SK-N-MC (cell line): ENCODE measurements around the gene PRDM2.
A peak's percentile ranks its signal among the peaks of the same experiment; 100 is the strongest.

Experiments
- DNase-seq: peaks from one replicate; pipeline ENCODE4 v3.0.0-alpha.2; 2011; ENCODE audit warnings: low read depth, low spot score
- H3K27ac ChIP-seq: fragments of 200-600 bp; sonication (generic); 2 replicates; pipeline ENCODE4 v1.5.1; 2016; ENCODE audit warnings: mixed run types
- H3K36me3 ChIP-seq: fragments of 200-600 bp; sonication (generic); 2 replicates; pipeline ENCODE4 v1.6.1; 2017; ENCODE audit warnings: antibody characterized with exemption, low read length, mixed read lengths; ENCODE audit not compliant: insufficient read depth
- H3K4me3 ChIP-seq: fragments of 200-600 bp; sonication (generic); 2 replicates; pipeline ENCODE4 v1.5.1; 2016
- H3K9ac ChIP-seq: fragments of 200-600 bp; sonication (generic); 2 replicates; pipeline ENCODE4 v1.8.0; 2017; ENCODE audit warnings: mixed run types, mixed read lengths; ENCODE audit not compliant: insufficient read length
- H3K9me3 ChIP-seq: fragments of 200-600 bp; sonication (generic); 2 replicates; pipeline ENCODE4 v1.6.1; 2017; ENCODE audit warnings: low read depth, mild to moderate bottlenecking, antibody characterized with exemption, low read length, moderate library complexity, mixed read lengths
- EZH2 ChIP-seq: fragments of 200-600 bp; sonication (generic); IDR thresholded peaks from one replicate; pipeline ENCODE4 v1.6.1; 2017; ENCODE audit warnings: antibody characterized with exemption
- FOXP2 ChIP-seq: optimal IDR thresholded peaks from 2 replicates; pipeline ENCODE3; 2011; ENCODE audit warnings: mild to moderate bottlenecking, moderate library complexity; ENCODE audit not compliant: insufficient read depth; ENCODE audit errors: extremely low read length, control extremely low read depth
- POLR2AphosphoS5 ChIP-seq: IDR thresholded peaks from 2 replicates; pipeline ENCODE4 v1.6.1; 2012; ENCODE audit warnings: mild to moderate bottlenecking, low read depth, low read length, borderline replicate concordance

PRDM2 gene

GRCh38 chr1:13865851-13866250, 165.9 kb downstream of the PRDM2 start:
- H3K27ac ChIP-seq, result no peak overlapping the region
- no peaks in the 10 kb centered on the region for H3K9me3 ChIP-seq
- H3K4me3 ChIP-seq, result no peak overlapping the region
- DNase-seq, result no peak
- no peak for TF ChIP-seq EZH2
- no peak for TF ChIP-seq FOXP2
- no peak for TF ChIP-seq POLR2AphosphoS5
- H3K9ac ChIP-seq, result no peak overlapping the region
- no peaks in the 10 kb centered on the region for H3K36me3 ChIP-seq

DNA sequence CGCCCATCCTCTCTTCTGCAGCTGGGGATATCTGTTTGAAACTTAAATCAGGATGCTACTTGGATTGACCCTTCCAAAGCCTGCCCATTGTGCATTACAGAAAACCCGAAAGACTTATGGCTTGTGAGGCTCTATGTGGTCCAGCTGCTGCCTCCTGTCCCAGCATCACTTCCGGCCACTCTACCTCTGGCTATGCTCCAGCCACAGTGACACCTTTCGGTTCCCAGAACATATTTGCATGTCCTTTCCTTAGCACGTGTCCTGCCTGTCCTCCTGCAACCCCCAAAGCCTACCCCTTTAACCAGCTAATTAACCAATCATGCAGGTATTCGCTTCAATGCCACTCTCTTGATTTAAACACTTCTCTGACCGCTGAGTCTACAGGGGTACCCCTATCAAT, 167.6 kb downstream of the PRDM2 start:
- H3K9me3 ChIP-seq, result no peaks in the 10 kb centered on the region
- no peak overlapping the region for H3K9ac ChIP-seq
- no peak for DNase-seq
- H3K27ac ChIP-seq, result no peak overlapping the region
- no peak for TF ChIP-seq EZH2
- no peak for TF ChIP-seq POLR2AphosphoS5
- TF ChIP-seq FOXP2, result no peak
- H3K4me3 ChIP-seq, result no peak overlapping the region
- no peaks in the 10 kb centered on the region for H3K36me3 ChIP-seq

GRCh38 chr1:13869172-13869797, 169.3 kb downstream of the PRDM2 start:
- Histone ChIP-seq H3K4me3 (0 out of 2 replicates have a peak overlapping the region, but pooled peaks have one; percentile 0), H3K27ac (no peak overlapping the region), H3K9ac (no peak overlapping the region), H3K36me3 (no peaks in the 10 kb centered on the region), H3K9me3 (no peaks in the 10 kb centered on the region)
- peak; percentile 40 for DNase-seq
- TF ChIP-seq POLR2AphosphoS5 (no peak), FOXP2 (no peak), EZH2 (no peak)

DNA sequence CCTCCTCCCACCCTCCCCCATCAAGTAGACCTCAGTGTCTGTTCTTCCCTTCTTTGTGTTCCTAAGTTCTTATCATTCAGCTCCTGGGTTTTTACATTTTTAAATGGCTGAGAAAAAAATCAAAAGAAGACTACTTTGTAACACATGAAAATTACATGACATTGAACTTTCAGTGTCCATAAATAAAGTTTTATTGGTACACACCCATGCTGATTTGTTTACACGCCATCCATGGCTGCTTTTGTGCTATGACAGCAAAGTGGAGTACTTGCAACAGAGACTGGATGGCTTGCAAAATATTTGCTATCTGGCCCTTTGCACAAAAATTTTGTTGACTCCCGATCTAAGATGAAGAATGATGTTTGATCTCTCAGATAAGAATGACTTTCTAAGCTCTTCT, 171.4 kb downstream of the PRDM2 start:
- Histone ChIP-seq H3K36me3 (no peaks in the 10 kb centered on the region), H3K4me3 (no peak overlapping the region), H3K9ac (no peak overlapping the region), H3K27ac (no peak overlapping the region), H3K9me3 (no peaks in the 10 kb centered on the region)
- no peak for DNase-seq
- TF ChIP-seq EZH2, result no peak
- no peak for TF ChIP-seq FOXP2
- no peak for TF ChIP-seq POLR2AphosphoS5

DNA sequence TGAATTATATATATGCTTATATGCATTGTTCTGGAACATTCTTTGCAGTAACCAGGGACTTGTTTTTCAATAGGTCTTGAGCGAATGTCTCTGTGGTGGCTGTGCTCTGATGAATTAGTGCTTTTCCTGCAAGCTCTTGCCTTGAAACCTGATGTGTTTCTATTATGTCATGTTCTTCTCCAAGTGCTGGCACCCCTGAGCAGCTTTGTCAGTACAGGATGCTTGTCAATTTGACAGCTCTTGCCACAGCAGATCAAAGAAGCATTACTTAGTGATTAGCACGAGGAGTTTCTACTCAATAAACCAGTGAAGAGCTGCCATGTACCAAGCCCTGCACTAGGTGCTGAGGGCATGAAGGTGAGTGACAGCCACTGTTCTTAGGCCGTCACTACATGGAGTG, 171.9 kb downstream of the PRDM2 start:
- H3K4me3 ChIP-seq, result no peak overlapping the region
- no peak for DNase-seq
- H3K27ac ChIP-seq, result no peak overlapping the region
- H3K9me3 ChIP-seq, result no peaks in the 10 kb centered on the region
- H3K9ac ChIP-seq, result no peak overlapping the region
- no peaks in the 10 kb centered on the region for H3K36me3 ChIP-seq
- no peak for TF ChIP-seq FOXP2
- no peak for TF ChIP-seq POLR2AphosphoS5
- TF ChIP-seq EZH2, result no peak

DNA sequence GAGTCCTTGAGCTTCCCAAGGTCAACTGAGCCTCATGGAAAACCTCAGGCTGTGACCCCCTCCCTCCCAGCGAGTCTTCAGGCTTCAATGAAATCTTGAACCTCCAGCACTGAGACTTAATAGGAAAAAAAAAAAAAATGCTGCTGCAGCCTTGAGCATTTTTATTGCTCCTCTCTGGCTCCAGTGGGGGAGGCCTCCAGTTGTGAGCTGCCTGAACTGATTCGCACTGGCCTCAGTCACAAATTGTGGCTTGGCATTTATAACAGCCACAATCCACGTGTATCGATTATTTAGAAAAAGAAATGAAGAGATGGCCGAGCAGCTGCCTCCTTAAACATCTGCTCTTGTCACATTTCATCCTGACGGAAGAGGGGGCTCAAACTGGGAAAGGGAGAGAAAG, 173.0 kb downstream of the PRDM2 start:
- H3K9ac ChIP-seq, result no peak overlapping the region
- H3K36me3 ChIP-seq, result no peaks in the 10 kb centered on the region
- H3K9me3 ChIP-seq, result no peaks in the 10 kb centered on the region
- TF ChIP-seq FOXP2 (no peak), POLR2AphosphoS5 (no peak), EZH2 (no peak)
- H3K27ac ChIP-seq, result peak overlapping the region; percentile 34; the same call in 1 of the 2 replicates
- DNase-seq, result no peak
- peak overlapping the region; percentile 17; the same call in 1 of the 2 replicates for H3K4me3 ChIP-seq
